HG02623 (cell line): ENCODE data around the gene AGBL4.
A peak's percentile ranks its signal among the peaks of the same experiment; 100 is the strongest.
"Not testable (repeated sequence)": the region's sequence is repeated elsewhere in the genome, so short reads cannot be mapped to it uniquely, and the experiment has no call there.

Experiments
- ATAC-seq: cut with Tn5 transposase; IDR thresholded peaks from one replicate; pipeline ENCODE4 v1.9.1; 2021; ENCODE audit warnings: moderate library complexity; ENCODE audit not compliant: unreplicated experiment

Gene AGBL4

DNA sequence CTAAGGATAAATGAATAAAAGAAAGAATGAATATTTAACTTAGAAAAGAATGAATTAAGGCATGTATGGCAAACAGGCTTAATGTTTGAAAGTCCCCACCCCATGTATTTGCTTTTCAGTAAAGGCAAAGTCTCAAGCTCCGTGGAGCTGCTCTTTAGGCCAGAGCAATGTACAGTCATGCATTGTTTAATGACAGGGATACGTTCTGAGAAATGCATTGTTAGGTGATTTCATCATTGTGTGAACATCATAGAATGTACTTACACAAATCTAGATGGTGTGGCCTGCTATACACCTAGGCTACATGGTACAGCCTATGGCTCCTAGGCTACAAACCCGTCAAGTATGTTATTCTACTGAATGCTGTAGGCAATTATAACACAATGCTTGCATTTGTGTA, 1500.2 kb downstream of the AGBL4 start:
- no peak for ATAC-seq

DNA sequence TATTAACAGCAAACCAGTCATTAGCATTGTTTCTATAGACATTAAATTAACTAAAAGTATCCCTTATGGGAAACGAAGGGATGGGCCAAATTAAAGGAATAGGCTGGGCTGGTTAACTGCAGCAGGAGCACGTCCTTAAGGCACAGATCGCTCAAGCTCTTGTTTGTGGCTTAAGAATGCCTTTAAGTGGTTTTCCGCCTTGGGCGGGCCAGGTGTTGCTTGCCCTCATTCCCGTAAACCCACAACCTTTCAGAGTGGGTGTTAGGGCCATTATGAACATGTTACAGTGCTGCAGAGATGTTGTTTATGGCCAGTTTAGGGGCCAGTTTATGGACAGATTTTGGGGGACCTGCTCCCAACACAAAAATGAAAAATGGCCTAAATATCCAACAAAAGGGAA, 1503.9 kb downstream of the AGBL4 start:
- not testable (repeated sequence) for ATAC-seq

DNA sequence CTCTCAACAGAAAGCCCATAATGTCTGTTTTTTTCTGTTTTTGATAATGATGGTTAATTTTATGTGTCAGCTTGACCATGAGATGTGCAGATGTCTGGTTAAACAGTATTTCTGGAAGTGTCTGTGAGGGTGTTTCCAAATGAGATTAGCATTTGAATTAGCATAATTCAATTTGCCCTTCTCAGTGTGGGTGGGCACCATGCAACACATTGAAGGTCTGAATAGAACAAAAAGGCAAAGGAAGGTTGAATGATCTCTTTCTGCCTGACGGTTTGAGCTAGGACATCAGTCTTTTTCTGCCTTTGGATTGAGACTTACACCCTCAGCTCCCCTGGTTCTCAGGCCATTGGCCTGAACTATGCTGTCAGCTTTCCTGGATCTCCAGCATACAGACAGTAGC, 1516.9 kb downstream of the AGBL4 start:
- ATAC-seq, result no peak

DNA sequence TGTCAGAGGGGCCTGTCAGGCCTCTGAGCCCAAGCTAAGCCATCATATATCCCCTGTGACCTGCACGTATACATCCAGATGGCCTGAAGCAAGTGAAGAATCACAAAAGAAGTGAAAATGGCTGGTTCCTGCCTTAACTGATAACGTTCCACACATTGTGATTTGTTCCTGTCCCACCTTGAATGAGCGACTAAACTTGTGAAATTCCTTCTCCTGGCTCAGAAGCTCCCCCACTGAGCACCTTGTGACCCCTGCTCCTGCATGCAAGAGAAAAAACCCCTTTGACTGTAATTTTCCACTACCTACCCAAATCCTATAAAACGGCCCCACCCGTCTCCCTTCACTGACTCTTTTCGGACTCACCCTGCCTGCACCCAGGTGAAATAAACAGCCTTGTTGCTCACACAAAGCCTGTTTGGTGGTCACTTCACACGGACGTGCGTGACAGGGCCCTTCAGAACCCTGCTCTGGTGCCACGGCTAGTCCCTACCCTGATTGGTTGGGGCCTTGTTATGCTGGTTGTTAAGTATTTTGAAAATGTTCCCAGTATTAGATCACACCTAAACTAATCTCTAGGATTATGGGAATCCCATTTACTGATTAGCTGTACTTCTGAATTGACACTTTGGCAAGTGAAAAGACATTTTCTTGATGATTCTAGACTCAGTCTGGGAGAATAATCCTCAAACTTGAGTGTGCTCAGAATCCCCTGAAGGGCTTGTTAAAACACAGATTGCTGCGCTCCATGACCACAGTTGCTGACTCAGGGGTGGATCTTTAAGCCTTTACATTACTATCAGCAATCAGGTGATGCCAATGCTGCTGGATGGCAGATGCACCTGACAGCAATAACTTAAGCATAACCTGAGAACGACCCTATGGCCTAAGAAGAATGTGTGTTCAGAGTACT, 1523.0 kb downstream of the AGBL4 start:
- ATAC-seq, result no peak

- no peak for ATAC-seq
These were observed 1524.5 kb downstream of the AGBL4 start for GRCh38 chr1:48499211-48499735.

GRCh38 chr1:48498096-48498791, 1525.5 kb downstream of the AGBL4 start:
- ATAC-seq, result peak; percentile 77

DNA sequence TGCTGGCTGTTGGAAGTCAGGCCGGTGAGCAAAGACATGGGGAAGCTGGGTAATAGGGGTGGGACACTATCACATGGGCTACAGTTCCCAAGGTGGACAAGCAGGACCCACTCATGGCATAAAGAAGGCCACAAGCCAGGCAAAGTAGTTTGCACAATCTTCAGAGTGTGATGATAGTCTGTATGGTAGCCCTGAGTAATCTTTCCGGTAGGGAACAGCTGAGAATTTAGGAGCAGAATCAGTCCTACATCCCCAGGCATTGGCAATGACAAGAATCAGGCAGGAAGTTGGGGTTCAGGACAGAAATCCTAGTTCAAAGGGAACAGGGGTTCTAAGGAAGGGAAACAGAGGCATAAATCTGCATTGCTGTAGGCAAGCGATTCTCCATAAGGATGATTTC, 1527.8 kb downstream of the AGBL4 start:
- no peak for ATAC-seq

DNA sequence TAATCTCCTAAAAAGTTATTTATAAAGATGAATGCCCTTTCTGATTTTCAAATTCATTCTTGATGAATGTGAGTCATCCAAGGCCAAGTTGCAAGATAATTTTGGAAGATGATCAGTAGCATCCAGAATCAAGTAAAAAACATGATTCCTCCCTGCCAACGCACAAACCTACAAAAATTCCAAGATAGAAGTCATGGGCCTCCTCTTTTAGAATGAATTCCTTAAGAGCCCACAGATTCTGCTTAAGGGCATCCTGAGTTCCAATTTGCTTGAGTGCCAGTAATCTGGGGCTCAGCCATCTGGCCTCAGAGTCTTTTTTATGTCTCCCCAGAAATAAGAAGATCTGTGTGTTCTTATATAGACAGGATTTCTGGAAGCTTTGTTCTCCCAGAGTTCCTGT, 1528.6 kb downstream of the AGBL4 start:
- no peak for ATAC-seq

- ATAC-seq, result no peak
These were observed 1529.6 kb downstream of the AGBL4 start for GRCh38 chr1:48493970-48494769.

DNA sequence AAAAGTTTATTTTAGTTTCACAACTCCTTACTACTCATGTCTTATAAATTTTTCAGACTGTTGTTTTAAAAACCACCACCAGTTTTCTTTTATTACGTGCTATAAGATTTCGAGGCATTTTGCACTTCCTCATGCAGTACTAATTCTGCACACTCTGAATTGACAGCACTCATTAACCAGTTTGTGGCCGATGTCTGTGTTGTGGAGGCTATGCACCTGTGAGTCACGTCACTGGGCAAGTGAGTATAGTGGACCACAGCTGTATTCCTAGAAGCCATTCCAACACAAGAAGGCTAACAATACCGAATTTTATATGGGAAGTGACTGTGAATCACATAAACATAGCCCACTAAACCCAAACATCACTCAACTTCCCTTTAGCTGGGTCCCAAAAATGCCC, 1530.7 kb downstream of the AGBL4 start:
- no peak for ATAC-seq

- no peak for ATAC-seq
These were observed 1531.4 kb downstream of the AGBL4 start for GRCh38 chr1:48492392-48492791.

DNA sequence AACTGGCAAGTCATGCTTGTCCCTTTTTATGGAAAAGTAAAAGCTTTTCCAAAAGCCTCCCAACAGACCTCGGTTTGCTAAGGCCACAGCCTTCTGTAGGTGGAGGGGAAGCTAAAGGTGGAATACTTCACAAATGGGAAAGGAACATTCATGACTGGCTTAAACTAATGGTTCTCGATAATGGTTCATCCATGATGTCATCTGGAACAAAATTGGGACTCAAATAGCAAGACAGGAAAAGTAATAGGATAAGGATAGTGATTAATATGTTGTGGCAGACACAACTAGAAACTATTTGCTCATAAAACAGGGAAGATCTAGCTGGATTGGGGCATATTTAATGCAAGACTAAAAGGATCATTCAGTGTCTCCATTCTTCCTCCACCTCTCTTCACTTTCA, 1535.0 kb downstream of the AGBL4 start:
- ATAC-seq, result no peak
